Type B pancreatic cell (in vitro differentiated cells): ENCODE measurements around the gene CENPT. TPM values are rescaled to one million over a fixed set of nuclear protein-coding genes. Genes with fewer than 3 reads are reported as not detected.
A peak's percentile ranks its signal among the peaks of the same experiment; 100 is the strongest.
"Not testable (repeated sequence)": the region's sequence is repeated elsewhere in the genome, so short reads cannot be mapped to it uniquely, and the experiment has no call there.

Experiments used
- DNase-seq: peaks from one replicate; pipeline ENCODE4 v3.0.0; 2021; ENCODE audit warnings: mixed read lengths; ENCODE audit not compliant: unreplicated experiment; ENCODE audit errors: extremely low spot score
- H3K27ac Mint-ChIP-seq: 2 replicates; pipeline ENCODE4 v1.8.0; 2021; ENCODE audit warnings: mild to moderate bottlenecking, mixed read lengths
- H3K27me3 Mint-ChIP-seq: 2 replicates; pipeline ENCODE4 v1.8.0; 2021; ENCODE audit warnings: mixed read lengths
- H3K36me3 Mint-ChIP-seq: 2 replicates; pipeline ENCODE4 v1.8.0; 2021; ENCODE audit warnings: mixed read lengths
- H3K4me1 Mint-ChIP-seq: one replicate; pipeline ENCODE4 v1.8.0; 2021; ENCODE audit warnings: mixed read lengths; ENCODE audit not compliant: unreplicated experiment
- H3K4me3 Mint-ChIP-seq: 2 replicates; pipeline ENCODE4 v1.8.0; 2021; ENCODE audit warnings: mild to moderate bottlenecking, mixed read lengths
- H3K9me3 Mint-ChIP-seq: 2 replicates; pipeline ENCODE4 v1.8.0; 2021; ENCODE audit warnings: mixed read lengths
- CTCF ChIP-seq: fragments of 200-600 bp; sonication (generic); conservative IDR thresholded peaks from 2 replicates; pipeline ENCODE4 v1.5.0; 2021; ENCODE audit warnings: antibody characterized with exemption, mild to moderate bottlenecking
- total RNA-seq: library from RNA; stranded (reverse); gene quantifications from 2 replicates; pipeline ENCODE4 v1.2.1, GENCODE V29; 2021; ENCODE audit warnings: low replicate concordance

The CENPT gene
- total RNA-seq, 1 donor from 2014 or later: 74.2 TPM

DNA sequence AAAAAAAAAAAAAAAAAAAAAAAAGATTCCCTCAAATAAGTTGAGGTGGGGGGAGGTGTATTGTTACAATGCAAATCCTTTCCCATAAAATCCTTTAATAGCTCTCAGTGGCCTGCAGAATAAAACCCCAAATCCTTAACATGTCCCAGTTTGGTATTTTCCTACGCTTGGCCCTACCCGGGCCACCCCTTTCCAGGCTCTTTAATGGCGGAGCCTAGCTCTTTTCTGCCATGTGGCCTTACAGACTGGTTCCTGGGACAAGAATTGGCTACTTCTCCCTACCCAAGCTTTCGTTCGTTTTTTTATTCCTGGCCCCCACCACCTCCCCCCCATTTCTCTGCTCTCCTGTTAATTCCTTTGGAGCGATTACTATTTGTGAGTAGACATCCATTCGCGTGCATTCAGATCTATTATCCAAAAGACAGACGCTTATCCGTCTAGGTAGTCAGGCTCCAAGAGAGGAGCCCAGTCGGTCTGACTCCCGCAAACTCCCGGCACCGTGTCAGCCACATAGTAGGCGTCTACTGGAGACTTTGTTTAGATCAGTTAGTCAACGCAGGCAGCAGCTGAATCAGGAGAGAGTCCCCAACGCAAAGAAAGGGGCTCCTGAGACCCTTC, 6.2 kb downstream of the CENPT start:
- TF ChIP-seq CTCF: no peak
- no peak for DNase-seq
- H3K36me3 Mint-ChIP-seq: no peaks in the 10 kb centered on the region
- peak overlapping the region; percentile 98 for H3K27ac Mint-ChIP-seq
- H3K9me3 Mint-ChIP-seq: no peaks in the 10 kb centered on the region
- no peaks in the 10 kb centered on the region for H3K27me3 Mint-ChIP-seq
- peaks cover 31% of the 10 kb centered on the region for H3K4me1 Mint-ChIP-seq
- peak overlapping the region; percentile 96 for H3K4me3 Mint-ChIP-seq

DNA sequence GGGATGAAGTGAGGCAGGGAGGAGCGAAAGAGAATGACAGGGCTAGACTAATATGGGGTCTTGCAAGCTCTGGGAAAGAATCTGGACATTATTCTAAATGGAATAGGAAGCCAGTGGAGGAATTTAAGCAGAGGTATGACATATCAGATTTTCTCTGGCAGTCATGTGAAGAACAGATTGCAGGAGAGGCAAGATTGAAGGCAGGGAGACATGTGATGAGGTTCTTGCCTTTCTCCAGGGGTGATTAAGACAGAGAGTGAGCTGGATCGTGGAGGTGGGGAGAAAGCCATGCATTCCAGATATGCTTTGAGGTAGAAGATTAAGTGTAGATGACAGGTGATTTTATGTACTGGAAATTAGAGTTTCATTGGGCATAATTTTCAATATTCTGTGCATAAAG, 9.7 kb downstream of the CENPT start:
- peaks cover 9% of the 10 kb centered on the region for H3K4me1 Mint-ChIP-seq
- H3K27ac Mint-ChIP-seq: no peak overlapping the region
- no peak for TF ChIP-seq CTCF
- H3K27me3 Mint-ChIP-seq: no peaks in the 10 kb centered on the region
- H3K36me3 Mint-ChIP-seq: no peaks in the 10 kb centered on the region
- H3K9me3 Mint-ChIP-seq: no peaks in the 10 kb centered on the region
- peak overlapping the region; percentile 13 for H3K4me3 Mint-ChIP-seq
- no peak for DNase-seq

DNA sequence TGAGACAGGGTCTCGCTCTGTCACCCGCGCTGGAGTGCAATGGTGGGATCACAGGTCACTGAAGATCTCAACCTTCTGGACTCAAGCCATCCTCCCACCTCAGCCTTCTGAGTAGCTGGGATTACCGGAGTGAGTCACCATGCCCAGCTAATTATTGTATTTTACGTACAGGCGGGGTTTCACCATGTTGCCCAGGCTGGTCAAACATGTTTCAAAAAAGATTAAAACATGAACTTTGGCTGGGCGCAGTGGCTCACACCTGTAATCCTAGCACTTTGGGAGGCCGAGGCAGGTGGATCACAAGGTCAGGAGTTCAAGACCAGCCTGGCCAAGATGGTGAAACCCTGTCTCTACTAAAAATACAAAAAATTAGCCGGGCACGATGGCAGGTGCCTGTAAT, 10.3 kb downstream of the CENPT start:
- not testable (repeated sequence) for H3K9me3 Mint-ChIP-seq, H3K27ac Mint-ChIP-seq, H3K27me3 Mint-ChIP-seq, H3K36me3 Mint-ChIP-seq, DNase-seq, H3K4me3 Mint-ChIP-seq
- H3K4me1 Mint-ChIP-seq: peaks cover 15% of the 10 kb centered on the region

DNA sequence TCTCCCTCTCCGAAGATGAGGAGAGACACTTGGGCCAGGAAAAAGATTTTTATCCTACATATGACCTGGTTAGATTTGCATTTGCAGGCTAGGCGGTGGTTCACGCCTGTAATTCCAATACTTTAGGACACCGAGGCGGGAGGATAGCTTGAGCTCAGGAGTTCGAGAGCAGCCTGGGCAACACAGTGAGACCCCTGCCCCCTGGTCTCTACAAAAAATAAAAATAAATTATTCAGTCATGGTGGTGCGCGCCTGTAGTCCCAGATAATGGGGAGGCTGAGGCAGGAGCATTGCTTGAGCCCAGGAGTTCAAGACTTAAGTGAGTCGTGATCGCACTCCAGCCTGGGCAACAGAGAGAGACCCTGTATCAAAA, 13.3 kb downstream of the CENPT start:
- no peak for TF ChIP-seq CTCF
- peaks cover 9% of the 10 kb centered on the region for H3K4me1 Mint-ChIP-seq
- no peaks in the 10 kb centered on the region for H3K9me3 Mint-ChIP-seq
- H3K36me3 Mint-ChIP-seq: no peaks in the 10 kb centered on the region
- no peak for DNase-seq
- H3K4me3 Mint-ChIP-seq: peak overlapping the region; percentile 90
- H3K27me3 Mint-ChIP-seq: no peaks in the 10 kb centered on the region
- H3K27ac Mint-ChIP-seq: peak overlapping the region; percentile 65

DNA sequence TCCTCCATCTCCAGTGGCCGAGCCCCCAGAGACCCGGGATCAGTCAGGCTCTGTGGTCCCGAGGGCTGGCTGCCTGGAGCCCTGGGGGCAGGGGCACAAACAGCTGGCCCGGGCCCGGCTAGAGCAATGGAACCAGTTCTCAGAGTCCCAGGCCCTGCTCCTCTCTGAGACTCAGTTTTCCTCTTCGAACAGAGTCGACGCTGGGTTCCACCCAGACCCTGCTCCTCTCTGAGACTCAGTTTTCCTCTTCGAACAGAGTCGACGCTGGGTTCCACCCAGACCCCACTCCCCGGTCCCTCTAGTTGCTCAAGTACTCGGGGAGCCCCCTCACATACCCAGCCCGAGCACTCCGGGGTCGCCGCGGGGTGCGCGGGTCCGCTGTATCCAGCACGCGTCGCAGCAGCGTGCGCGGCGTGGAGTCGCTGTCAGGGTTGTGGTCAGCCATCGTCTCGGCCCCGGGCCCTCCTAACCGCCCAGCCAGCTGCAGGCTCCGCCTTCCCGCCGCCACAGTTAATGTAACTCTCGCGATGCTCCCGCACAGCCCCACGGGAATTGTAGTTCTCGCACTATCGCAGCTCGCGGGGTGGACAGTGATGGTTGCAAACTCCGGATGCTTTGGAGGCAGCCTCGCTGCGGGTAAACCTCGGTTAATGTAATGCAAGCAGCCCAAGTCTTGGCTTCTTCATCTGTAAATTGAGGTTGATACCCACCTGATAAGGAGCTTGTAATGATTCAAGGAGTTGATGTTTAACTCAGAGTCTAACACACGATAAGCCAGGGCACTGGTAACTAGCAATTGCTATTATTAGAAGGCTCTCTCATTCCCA, 13.9 kb downstream of the CENPT start:
- peak; percentile 94 for DNase-seq
- Mint-ChIP-seq H3K4me3 (peak overlapping the region; percentile 90), H3K36me3 (no peaks in the 10 kb centered on the region), H3K9me3 (no peaks in the 10 kb centered on the region), H3K4me1 (peaks cover 9% of the 10 kb centered on the region), H3K27ac (peak overlapping the region; percentile 80), H3K27me3 (no peaks in the 10 kb centered on the region)
- TF ChIP-seq CTCF: no peak

DNA sequence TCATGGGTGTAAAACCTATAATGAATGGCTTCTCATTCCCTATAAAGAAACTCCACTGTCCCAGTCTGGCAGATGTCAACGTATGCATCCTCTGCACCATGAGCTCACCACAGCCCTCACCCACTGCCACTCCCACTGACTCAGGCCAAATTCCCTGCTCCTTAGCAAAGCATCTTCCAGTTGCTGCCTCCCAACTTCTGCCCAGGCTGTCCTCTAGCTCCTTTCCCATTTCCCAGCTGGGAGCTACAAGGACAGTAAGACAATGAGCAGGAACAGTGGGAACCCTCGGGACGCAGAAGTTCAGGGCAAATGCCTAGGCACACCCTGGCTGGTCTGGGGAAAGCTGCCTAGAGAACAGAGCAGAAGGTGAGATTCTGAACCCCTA, 14.5 kb downstream of the CENPT start:
- Mint-ChIP-seq H3K27ac (peak overlapping the region; percentile 80), H3K9me3 (no peaks in the 10 kb centered on the region), H3K27me3 (no peaks in the 10 kb centered on the region), H3K4me1 (peaks cover 9% of the 10 kb centered on the region), H3K4me3 (peak overlapping the region; percentile 90), H3K36me3 (no peaks in the 10 kb centered on the region)
- no peak for TF ChIP-seq CTCF
- DNase-seq: no peak
